Stimulated activated CD8-positive, alpha-beta memory T cell treated with anti-CD3 and anti-CD28 coated beads, Interleukin-12 subunit alpha, Interleukin-12 subunit beta, amount 100 ng/mL, for 4 hours (primary cell): ENCODE measurements around the gene DNAJC10.
"Not testable (repeated sequence)": the region's sequence is repeated elsewhere in the genome, so short reads cannot be mapped to it uniquely, and the experiment has no call there.

Experiments used
- DNase-seq: peaks from one replicate; pipeline ENCODE4 v3.0.0-alpha.2; 2020; ENCODE audit warnings: low read depth

DNAJC10 gene

GRCh38 chr2:182715892-182716649 is at the start of gene DNAJC10:
Gene DNAJC10, plus strand, starts transcription at chr2:182716257. Its CDS starts 1,830 bp downstream, at chr2:182718087.
- peak; percentile 79 for DNase-seq

- no peak for DNase-seq
These were observed 49.3 kb upstream of the DNAJC10 start for GRCh38 chr2:182666674-182667314.

GRCh38 chr2:182667315-182667695 is 48.8 kb upstream of the DNAJC10 start:
- DNase-seq: no peak

- DNase-seq: no peak
These were observed 47.4 kb upstream of the DNAJC10 start for GRCh38 chr2:182668671-182669070.

- DNase-seq: no peak
These were observed 43.4 kb upstream of the DNAJC10 start for GRCh38 chr2:182672466-182673165.

- no peak for DNase-seq
These were observed 35.2 kb upstream of the DNAJC10 start for GRCh38 chr2:182680837-182681236.

GRCh38 chr2:182682210-182682609 is 33.8 kb upstream of the DNAJC10 start:
- no peak for DNase-seq

GRCh38 chr2:182685559-182685958 is 30.5 kb upstream of the DNAJC10 start:
- DNase-seq: no peak

- not testable (repeated sequence) for DNase-seq
These were observed 29.3 kb upstream of the DNAJC10 start for GRCh38 chr2:182686763-182687162.

GRCh38 chr2:182694189-182694588 is 21.9 kb upstream of the DNAJC10 start:
- DNase-seq: no peak

GRCh38 chr2:182695776-182696175 is 20.3 kb upstream of the DNAJC10 start:
- no peak for DNase-seq

- DNase-seq: no peak
These were observed 17.4 kb upstream of the DNAJC10 start for GRCh38 chr2:182698671-182699070.

- DNase-seq: no peak
These were observed 10.3 kb upstream of the DNAJC10 start for GRCh38 chr2:182705761-182706160.

- no peak for DNase-seq
These were observed 9.3 kb upstream of the DNAJC10 start for GRCh38 chr2:182706751-182707150.

- DNase-seq: no peak
These were observed 2.5 kb upstream of the DNAJC10 start for GRCh38 chr2:182713601-182714000.

- no peak for DNase-seq
These were observed 751 bp upstream of the DNAJC10 start for GRCh38 chr2:182715121-182715891.

- DNase-seq: no peak
These were observed 558 bp downstream of the DNAJC10 start for GRCh38 chr2:182716650-182716979.

GRCh38 chr2:182717416-182717815 is 1.4 kb downstream of the DNAJC10 start:
- DNase-seq: no peak

GRCh38 chr2:182717816-182718215 is 1.8 kb downstream of the DNAJC10 start:
- no peak for DNase-seq

GRCh38 chr2:182718459-182718858 is 2.4 kb downstream of the DNAJC10 start:
- no peak for DNase-seq

- DNase-seq: not testable (repeated sequence)
These were observed 3.1 kb downstream of the DNAJC10 start for GRCh38 chr2:182719116-182719515.

GRCh38 chr2:182724656-182725055 is 8.6 kb downstream of the DNAJC10 start:
- no peak for DNase-seq
